Right lobe of liver (tissue), 6 donors: Measurements from ENCODE around the gene LDLRAD3. TPM values are rescaled to one million over a fixed set of nuclear protein-coding genes. Genes with fewer than 3 reads are reported as not detected.

Experiments used
- ATAC-seq, 4 donors: fragments of 200-7000 bp; cut with Tn5 transposase; one replicate each; pipeline ENCODE4 v1.9.1; 2020; ENCODE audit warnings: mild to moderate bottlenecking in 4 of 4, moderate library complexity in 4 of 4
- DNase-seq, 3 donors: peaks; one replicate each; pipeline ENCODE4 v3.0.0-alpha.2; 2020
- H3K27ac ChIP-seq, 3 donors: fragments of 200-600 bp; one replicate each; pipeline ENCODE4 v1.8.0; 2022
- H3K27me3 ChIP-seq, 2 donors: fragments of 200-600 bp; one replicate each; pipeline ENCODE4 v1.8.0; 2022
- H3K36me3 ChIP-seq, 4 donors: fragments of 200-600 bp; sonication (generic) in 1 of 4; one replicate each; pipeline versions ENCODE4 v1.5.1 to v1.8.0; 2017 to 2022; ENCODE audit warnings: control low read depth in 1 of 4
- H3K4me1 ChIP-seq, 4 donors: fragments of 200-600 bp; sonication (generic) in 1 of 4; one replicate each; pipeline versions ENCODE4 v1.5.1 to v1.8.0; 2017 to 2022; ENCODE audit warnings: control low read depth in 1 of 4
- H3K4me3 ChIP-seq, 3 donors: fragments of 200-600 bp; one replicate each; pipeline ENCODE4 v1.8.0; 2022
- H3K9me3 ChIP-seq, 4 donors: fragments of 200-600 bp; sonication (generic) in 1 of 4; one replicate each; pipeline versions ENCODE4 v1.5.1 to v1.8.0; 2017 to 2022; ENCODE audit warnings: control low read depth in 1 of 4
- POLR2A ChIP-seq: fragments of 450-650 bp; IDR thresholded peaks from one replicate; pipeline ENCODE4 v1.6.1; 2017; ENCODE audit warnings: antibody characterized with exemption, mild to moderate bottlenecking
- WGBS: methylation state at CpG from one replicate; pipeline ENCODE4 v1.1.6; 2018; ENCODE audit warnings: low coverage, low lambda C conversion rate; ENCODE audit not compliant: insufficient coverage; ENCODE audit errors: missing lambda C conversion rate; 5-methylcytosine and 5-hydroxymethylcytosine counted together
- intact Hi-C, 2 donors: fragments of 100-400 bp; cut with DNase I; formaldehyde crosslinking; loops; one replicate each; pipeline versions ENCODE4 v1.11.2 to v1.14.1; 2022
- total RNA-seq, 6 experiments: library from RNA; depleted of rRNA in 2 of 6; stranded (reverse); fragments of >200 nt in 2 of 6; fragmentation: NEBNext Ultra II Directional in 3 of 6; extraction: Animal tissue kit (Norgen Biotek cat#: 25700) in 3 of 6; gene quantifications; one replicate each; pipeline versions ENCODE4 v1.1.0 to v1.2.4, GENCODE V29; 2016 to 2023
- TF ChIP-seq, protein P1 (sequence below), 4 donors: fragments of 200-600 bp in 3 of 4; fragments of 450-650 bp in 1 of 4; IDR thresholded peaks; one replicate each; pipeline versions ENCODE4 v1.5.1 to v1.8.0; 2016 to 2022; ENCODE audit warnings: antibody characterized with exemption in 4 of 4, mild to moderate bottlenecking in 2 of 4
- donor health status: DM: no; HTN: yes; CAD: no.
- donor health status: DM: no; HTN: no; CAD: no.
- donor health status: DM: no; HTN: no; CAD: no.
- donor health status: DM: no; HTN: yes; CAD: no.
- donor health status: DM: no; HTN: yes; CAD: no.

Gene LDLRAD3
- total RNA-seq, 6 experiments from 2014 or later = 0.62 to 3.3 (median 2.7) TPM

DNA sequence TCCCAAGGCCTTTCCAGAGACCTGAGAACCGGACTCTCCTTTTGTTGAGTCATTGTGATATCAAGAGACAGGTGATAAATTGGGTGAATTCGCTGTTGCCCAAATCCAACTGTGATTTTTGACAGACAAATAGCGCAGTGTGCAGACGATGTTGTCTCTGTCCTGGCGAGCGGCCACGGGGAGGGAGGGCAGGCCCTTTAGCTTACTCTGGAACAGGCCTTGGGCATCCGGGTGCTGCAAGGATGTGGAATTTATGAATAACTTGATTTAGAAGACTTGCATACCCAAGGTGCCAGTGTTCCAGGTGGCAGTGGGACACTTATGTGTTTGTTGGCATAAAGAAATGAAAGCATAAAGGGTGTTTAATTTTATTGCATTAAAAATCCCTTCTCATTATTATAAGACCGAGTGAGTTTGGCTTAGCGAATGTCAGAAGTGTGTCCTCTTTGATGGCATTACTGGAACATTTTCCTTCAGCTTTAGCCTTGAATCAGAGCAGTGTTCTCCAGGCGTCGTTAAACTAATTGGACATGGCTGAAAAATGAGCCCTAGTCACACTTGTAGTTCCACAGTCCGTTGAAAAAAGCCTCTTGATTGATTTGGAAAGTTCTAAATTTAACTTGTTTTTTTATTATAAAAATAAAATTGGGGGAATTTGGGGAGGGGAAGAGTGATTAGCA, 9.4 kb downstream of the LDLRAD3 start:
- no peaks in the 10 kb centered on the region for H3K9me3 ChIP-seq
- H3K4me1 ChIP-seq = no peaks in the 10 kb centered on the region
- ATAC-seq = no peak
- no peak overlapping the region for H3K4me3 ChIP-seq
- no peak overlapping the region for H3K27ac ChIP-seq
- no peaks in the 10 kb centered on the region for H3K27me3 ChIP-seq
- TF ChIP-seq, protein P1, sequence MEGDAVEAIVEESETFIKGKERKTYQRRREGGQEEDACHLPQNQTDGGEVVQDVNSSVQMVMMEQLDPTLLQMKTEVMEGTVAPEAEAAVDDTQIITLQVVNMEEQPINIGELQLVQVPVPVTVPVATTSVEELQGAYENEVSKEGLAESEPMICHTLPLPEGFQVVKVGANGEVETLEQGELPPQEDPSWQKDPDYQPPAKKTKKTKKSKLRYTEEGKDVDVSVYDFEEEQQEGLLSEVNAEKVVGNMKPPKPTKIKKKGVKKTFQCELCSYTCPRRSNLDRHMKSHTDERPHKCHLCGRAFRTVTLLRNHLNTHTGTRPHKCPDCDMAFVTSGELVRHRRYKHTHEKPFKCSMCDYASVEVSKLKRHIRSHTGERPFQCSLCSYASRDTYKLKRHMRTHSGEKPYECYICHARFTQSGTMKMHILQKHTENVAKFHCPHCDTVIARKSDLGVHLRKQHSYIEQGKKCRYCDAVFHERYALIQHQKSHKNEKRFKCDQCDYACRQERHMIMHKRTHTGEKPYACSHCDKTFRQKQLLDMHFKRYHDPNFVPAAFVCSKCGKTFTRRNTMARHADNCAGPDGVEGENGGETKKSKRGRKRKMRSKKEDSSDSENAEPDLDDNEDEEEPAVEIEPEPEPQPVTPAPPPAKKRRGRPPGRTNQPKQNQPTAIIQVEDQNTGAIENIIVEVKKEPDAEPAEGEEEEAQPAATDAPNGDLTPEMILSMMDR (IDR thresholded peaks at IDR 0.05) = no peak
- no peak for TF ChIP-seq POLR2A
- no peaks in the 10 kb centered on the region for H3K36me3 ChIP-seq
- WGBS = 70% methylated on average over 12 of the region's 13 CpGs
- DNase-seq = no peak
- intact Hi-C loops = no loop called here

DNA sequence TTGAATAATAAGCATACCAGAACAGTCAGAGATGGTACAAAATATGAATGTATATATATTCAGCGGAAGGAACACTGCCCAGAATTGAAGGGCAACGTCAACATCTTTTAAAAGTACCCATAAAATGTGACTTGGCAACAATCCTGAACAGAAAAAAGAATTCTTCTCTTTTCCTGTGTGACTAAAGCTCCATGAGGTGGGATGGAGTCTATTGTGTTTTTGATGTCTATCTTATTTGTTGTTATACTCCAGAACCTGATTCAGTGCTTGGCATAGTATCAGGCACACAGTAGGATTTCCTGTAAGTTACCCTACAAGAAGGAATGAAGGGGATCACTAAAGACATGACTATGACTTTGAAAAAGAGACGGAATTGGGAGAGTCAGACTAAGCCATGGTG, 10.3 kb downstream of the LDLRAD3 start:
- ATAC-seq (no peak), DNase-seq (no peak)
- TF ChIP-seq, protein P1 (IDR thresholded peaks at IDR 0.05) = no peak
- no peak for TF ChIP-seq POLR2A
- Histone ChIP-seq H3K27me3 (no peaks in the 10 kb centered on the region), H3K36me3 (no peaks in the 10 kb centered on the region), H3K27ac (no peak overlapping the region), H3K4me3 (no peak overlapping the region), H3K9me3 (no peaks in the 10 kb centered on the region), H3K4me1 (no peaks in the 10 kb centered on the region)
- intact Hi-C loops = no loop called here
- 66% methylated on average over 3 of the region's 3 CpGs for WGBS

DNA sequence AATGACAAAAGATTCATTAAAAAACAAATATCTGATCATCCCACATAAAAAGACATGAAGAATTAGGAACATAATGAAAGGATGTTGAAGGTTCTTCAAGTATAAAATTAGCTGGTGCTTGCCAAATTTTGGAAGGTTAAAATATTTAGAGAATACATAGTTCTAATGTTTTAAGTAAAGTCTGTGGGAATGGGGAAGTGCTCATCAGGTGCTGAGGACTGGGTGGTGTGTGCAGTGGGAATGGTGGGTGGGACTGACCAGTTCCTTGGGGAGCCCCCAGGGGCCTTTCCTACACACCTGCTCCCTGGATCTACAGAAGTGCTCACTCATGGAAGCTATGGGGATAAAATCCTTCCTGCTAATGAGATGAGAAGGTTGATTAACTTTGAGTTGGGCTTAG, 11.8 kb downstream of the LDLRAD3 start:
- H3K27ac ChIP-seq = no peak overlapping the region
- no peaks in the 10 kb centered on the region for H3K4me1 ChIP-seq
- H3K27me3 ChIP-seq = no peaks in the 10 kb centered on the region
- DNase-seq = no peak
- H3K9me3 ChIP-seq = no peaks in the 10 kb centered on the region
- intact Hi-C loops = no loop called here
- no peak overlapping the region for H3K4me3 ChIP-seq
- TF ChIP-seq, protein P1 (IDR thresholded peaks at IDR 0.05) = no peak
- no peak for TF ChIP-seq POLR2A
- H3K36me3 ChIP-seq = no peaks in the 10 kb centered on the region
- ATAC-seq = no peak

DNA sequence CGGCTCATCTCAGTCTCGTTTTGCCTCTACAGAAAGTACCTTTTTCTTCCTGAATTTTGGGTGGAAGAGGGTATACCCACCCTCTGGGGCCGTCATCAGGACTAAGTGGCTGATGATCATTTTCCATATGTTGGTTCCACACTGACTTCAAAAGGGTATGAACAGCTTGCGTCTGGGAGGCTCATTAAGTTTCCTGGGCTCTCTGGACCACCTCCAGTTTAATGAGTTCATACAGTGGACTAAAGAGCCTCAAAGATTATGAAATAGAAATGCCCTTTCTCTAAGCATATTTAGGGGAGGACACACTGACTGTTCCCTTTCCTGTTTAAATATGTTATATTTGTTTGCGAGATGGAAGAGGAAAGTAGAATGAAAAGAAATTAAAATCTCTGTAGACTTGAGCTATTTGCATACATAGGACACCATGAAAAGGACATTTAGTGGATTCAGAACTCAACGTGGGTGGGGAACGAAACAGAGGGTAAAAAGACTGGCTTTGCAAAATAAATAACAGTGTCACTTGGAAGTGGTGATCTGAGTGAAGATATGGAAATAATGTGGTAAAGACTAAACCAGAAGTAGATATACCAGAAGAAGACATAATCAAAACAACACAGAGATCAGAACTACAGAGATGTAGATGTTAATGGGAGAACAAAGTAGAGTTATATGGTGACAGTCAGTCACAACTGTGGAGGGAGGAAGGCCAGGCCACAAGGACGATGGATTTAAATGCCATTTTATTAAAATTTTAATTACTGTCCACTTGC, 18.7 kb downstream of the LDLRAD3 start:
- Histone ChIP-seq H3K27me3 (no peaks in the 10 kb centered on the region), H3K36me3 (no peaks in the 10 kb centered on the region), H3K4me1 (no peaks in the 10 kb centered on the region), H3K4me3 (no peak overlapping the region), H3K9me3 (no peaks in the 10 kb centered on the region), H3K27ac (no peak overlapping the region)
- no peak for TF ChIP-seq POLR2A
- TF ChIP-seq, protein P1 (IDR thresholded peaks at IDR 0.05) = no peak
- no peak for ATAC-seq
- intact Hi-C loops = no loop called here
- no peak for DNase-seq
- WGBS = 62% methylated on average over 8 of the region's 8 CpGs
